ENCODE results near the gene DCLRE1B. TPM values are rescaled to one million over a fixed set of nuclear protein-coding genes. Genes with fewer than 3 reads are reported as not detected.

Gene DCLRE1B
- total and polyA plus RNA-seq, 2 donors, result 2.9 to 7.6 TPM

DNA sequence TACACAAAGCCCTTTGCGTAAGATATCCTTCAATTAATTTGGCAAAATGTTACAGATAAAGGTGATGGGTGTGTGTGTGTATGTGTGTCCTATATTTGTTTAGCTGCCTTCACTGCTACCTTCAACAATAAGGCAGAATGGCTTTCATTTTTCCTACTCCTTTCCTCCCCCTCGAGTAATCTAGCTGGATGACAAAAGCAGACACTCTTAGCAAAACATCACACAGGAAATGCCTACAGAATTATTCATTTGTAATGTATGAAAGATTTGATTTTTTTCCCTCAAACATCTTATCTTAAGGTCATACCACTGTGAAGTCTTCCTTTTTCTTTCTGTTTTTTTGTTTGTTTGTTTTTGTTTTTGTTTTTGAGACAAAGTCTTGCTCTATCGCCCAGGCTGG, 44.2 kb upstream of the DCLRE1B start:
- H3K9me3 ChIP-seq (ENCODE audit: control insufficient read depth in 2 of 2, insufficient read depth in 1 of 2, low read length in 1 of 2), result no peaks in the 10 kb centered on the region
- 74% methylated on average over 3 of the region's 3 CpGs for WGBS
- peaks cover 13 to 15% of the 10 kb centered on the region in 2 donors for H3K36me3 ChIP-seq (ENCODE audit: control insufficient read depth in 2 of 2, insufficient read depth in 2 of 2, low read length in 1 of 2)
- no peak for DNase-seq (ENCODE audit: low read depth in 6 of 9, low spot score in 9 of 9)
- H3K27me3 ChIP-seq (ENCODE audit: control insufficient read depth in 2 of 2, insufficient read depth in 1 of 2, low read length in 1 of 2), result no peaks in the 10 kb centered on the region
- no peak overlapping the region for H3K4me3 ChIP-seq (ENCODE audit: low read length in 2 of 2)
- H3K27ac ChIP-seq (ENCODE audit: low read depth in 1 of 2, low read length in 1 of 2), result no peak overlapping the region
- H3K4me1 ChIP-seq (ENCODE audit: control insufficient read depth in 2 of 2, insufficient read depth in 2 of 2, low read length in 2 of 2), result peaks cover 0 to 2% of the 10 kb centered on the region in 2 donors

DNA sequence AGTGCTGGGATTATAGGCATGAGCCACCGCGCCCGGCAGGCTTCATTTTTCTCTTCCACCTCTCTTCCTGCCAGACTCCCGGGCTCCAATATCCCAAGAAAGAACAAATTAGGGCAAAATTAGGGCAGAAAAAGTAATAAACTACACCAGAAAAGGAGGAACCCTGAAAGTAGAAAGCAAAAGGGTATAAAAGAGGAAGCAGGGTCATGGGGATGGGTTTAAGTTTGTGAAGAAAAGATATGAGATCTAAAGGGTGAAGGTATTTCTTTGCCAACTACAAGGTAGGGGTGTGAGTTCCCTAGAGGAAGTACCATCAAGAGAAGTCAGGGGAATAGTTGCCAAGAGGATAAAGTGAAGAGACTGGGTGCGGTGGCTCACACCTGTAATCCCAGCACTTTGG, 43.5 kb upstream of the DCLRE1B start:
- H3K27ac ChIP-seq (ENCODE audit: low read depth in 1 of 2, low read length in 1 of 2), result no peak overlapping the region
- H3K4me1 ChIP-seq (ENCODE audit: control insufficient read depth in 2 of 2, insufficient read depth in 2 of 2, low read length in 2 of 2), result peaks cover 0 to 2% of the 10 kb centered on the region in 2 donors
- no peaks in the 10 kb centered on the region for H3K27me3 ChIP-seq (ENCODE audit: control insufficient read depth in 2 of 2, insufficient read depth in 1 of 2, low read length in 1 of 2)
- H3K9me3 ChIP-seq (ENCODE audit: control insufficient read depth in 2 of 2, insufficient read depth in 1 of 2, low read length in 1 of 2), result no peaks in the 10 kb centered on the region
- WGBS, result 98% methylated on average over 5 of the region's 5 CpGs
- no peak for DNase-seq (ENCODE audit: low read depth in 6 of 9, low spot score in 9 of 9)
- no peak overlapping the region for H3K4me3 ChIP-seq (ENCODE audit: low read length in 2 of 2)
- peaks cover 9 to 11% of the 10 kb centered on the region in 2 donors for H3K36me3 ChIP-seq (ENCODE audit: control insufficient read depth in 2 of 2, insufficient read depth in 2 of 2, low read length in 1 of 2)

DNA sequence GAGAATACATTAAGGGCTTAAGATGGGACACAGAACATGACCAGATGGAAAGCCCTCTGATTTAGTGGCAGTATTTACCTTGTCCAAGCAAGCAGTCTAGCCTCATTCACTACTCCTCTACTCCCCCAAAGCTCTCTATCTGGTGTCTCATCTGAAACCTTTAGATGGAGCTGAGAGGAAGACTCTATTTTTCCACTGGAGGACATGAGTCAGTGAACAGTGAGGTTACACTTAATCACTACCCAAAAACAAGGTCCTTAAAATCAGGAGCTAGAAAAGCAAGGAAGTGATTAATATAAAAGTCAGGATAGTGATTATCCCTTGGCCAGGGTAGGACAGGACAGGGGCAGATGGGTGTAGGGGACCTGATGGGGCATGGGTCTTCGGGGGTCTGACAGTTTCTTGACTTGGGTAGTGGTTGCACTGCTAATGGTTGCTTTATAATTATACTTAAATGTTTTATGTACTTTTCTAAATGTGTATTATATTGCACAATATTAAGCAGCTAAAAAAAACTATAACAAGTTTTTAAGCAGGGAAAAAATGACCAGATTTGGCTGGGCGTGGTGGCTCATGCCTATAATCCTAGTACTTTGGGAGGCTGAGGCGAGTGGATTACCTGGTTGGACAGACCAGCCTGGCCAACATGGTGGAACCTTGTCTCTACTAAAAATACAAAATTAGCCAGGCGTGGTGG, 36.6 kb upstream of the DCLRE1B start:
- Histone ChIP-seq H3K4me1 (ENCODE audit: control insufficient read depth in 2 of 2, insufficient read depth in 2 of 2, low read length in 2 of 2) (peaks cover 16 to 24% of the 10 kb centered on the region in 2 donors), H3K36me3 (ENCODE audit: control insufficient read depth in 2 of 2, insufficient read depth in 2 of 2, low read length in 1 of 2) (peaks cover 0 to 3% of the 10 kb centered on the region in 2 donors), H3K27me3 (ENCODE audit: control insufficient read depth in 2 of 2, insufficient read depth in 1 of 2, low read length in 1 of 2) (no peaks in the 10 kb centered on the region), H3K9me3 (ENCODE audit: control insufficient read depth in 2 of 2, insufficient read depth in 1 of 2, low read length in 1 of 2) (no peaks in the 10 kb centered on the region), H3K27ac (ENCODE audit: low read depth in 1 of 2, low read length in 1 of 2) (no peak overlapping the region), H3K4me3 (ENCODE audit: low read length in 2 of 2) (no peak overlapping the region)
- no peak for DNase-seq (ENCODE audit: low read depth in 6 of 9, low spot score in 9 of 9)
- WGBS, result 97% methylated on average over 4 of the region's 4 CpGs

DNA sequence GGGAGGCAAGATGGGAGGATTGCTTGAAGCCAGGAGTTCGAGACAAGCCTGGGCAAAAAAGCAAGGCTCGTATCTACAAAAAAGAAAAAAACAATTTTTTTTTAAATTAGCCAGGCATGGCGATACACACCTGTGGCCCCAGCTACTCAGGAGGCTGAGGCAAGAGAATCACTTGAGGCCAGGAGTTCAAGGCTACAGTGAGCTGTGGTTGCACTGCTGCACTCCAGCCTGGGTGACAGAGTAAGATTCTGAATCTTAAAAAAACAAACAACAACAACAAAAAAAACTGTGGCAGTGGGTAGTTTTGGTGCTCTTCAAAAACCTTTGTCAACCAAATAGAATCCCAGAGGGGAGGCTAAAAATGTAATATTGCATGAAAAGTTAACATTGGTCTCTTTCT, 34.3 kb upstream of the DCLRE1B start:
- Histone ChIP-seq H3K4me3 (ENCODE audit: low read length in 2 of 2) (peak overlapping the region; percentile 44 to 67), H3K9me3 (ENCODE audit: control insufficient read depth in 2 of 2, insufficient read depth in 1 of 2, low read length in 1 of 2) (no peaks in the 10 kb centered on the region), H3K27ac (ENCODE audit: low read depth in 1 of 2, low read length in 1 of 2) (peak overlapping the region; percentile 46 to 93), H3K36me3 (ENCODE audit: control insufficient read depth in 2 of 2, insufficient read depth in 2 of 2, low read length in 1 of 2) (no peaks in the 10 kb centered on the region), H3K4me1 (ENCODE audit: control insufficient read depth in 2 of 2, insufficient read depth in 2 of 2, low read length in 2 of 2) (peaks cover 16 to 32% of the 10 kb centered on the region in 2 donors), H3K27me3 (ENCODE audit: control insufficient read depth in 2 of 2, insufficient read depth in 1 of 2, low read length in 1 of 2) (no peaks in the 10 kb centered on the region)
- peak in 1 of 9 donors; percentile 40 for DNase-seq (ENCODE audit: low read depth in 6 of 9, low spot score in 9 of 9)
- 59% methylated on average over 3 of the region's 3 CpGs for WGBS

DNA sequence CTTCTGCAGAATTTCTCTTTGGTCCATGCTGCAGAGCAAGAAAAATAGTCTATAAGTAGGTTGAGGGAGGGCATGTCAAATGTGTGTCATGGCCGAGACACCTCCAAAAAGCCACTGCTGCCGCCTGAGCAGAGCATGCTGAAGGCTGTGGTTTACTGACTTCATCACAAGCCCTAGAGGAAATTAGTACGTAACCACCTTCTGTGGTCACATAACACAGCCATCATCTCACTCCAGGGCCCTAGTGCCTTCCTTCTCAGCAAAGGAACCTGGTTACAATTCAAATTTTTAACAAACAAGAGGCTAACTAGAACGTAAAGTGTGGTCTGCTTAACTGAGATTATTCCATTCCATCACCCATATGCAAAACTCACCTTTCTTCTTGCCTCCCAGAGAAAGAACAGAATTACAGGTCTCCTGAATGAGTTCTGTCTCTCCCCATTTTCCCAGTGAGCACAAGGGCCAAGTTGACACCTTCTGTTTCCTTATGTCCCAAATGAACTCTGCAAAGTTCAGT, 33.5 kb upstream of the DCLRE1B start, which contains the start of gene PTPN22:
Gene PTPN22 (minus strand): TSS at position 116 of the 517 bp plus-strand sequence.
- Histone ChIP-seq H3K27ac (ENCODE audit: low read depth in 1 of 2, low read length in 1 of 2) (peak within 1 kb of the TSS; percentile 75 to 93), H3K9me3 (ENCODE audit: control insufficient read depth in 2 of 2, insufficient read depth in 1 of 2, low read length in 1 of 2) (no peaks in the 10 kb centered on the region), H3K4me1 (ENCODE audit: control insufficient read depth in 2 of 2, insufficient read depth in 2 of 2, low read length in 2 of 2) (peaks cover 16 to 32% of the 10 kb centered on the region in 2 donors), H3K36me3 (ENCODE audit: control insufficient read depth in 2 of 2, insufficient read depth in 2 of 2, low read length in 1 of 2) (no peaks in the 10 kb centered on the region), H3K4me3 (ENCODE audit: low read length in 2 of 2) (peak within 1 kb of the TSS; percentile 44 to 67), H3K27me3 (ENCODE audit: control insufficient read depth in 2 of 2, insufficient read depth in 1 of 2, low read length in 1 of 2) (no peaks in the 10 kb centered on the region)
- DNase-seq (ENCODE audit: low read depth in 6 of 9, low spot score in 9 of 9), result peak; percentile 63 to 93 (median 80)
- WGBS, result 3% methylated on average over 4 of the region's 4 CpGs

DNA sequence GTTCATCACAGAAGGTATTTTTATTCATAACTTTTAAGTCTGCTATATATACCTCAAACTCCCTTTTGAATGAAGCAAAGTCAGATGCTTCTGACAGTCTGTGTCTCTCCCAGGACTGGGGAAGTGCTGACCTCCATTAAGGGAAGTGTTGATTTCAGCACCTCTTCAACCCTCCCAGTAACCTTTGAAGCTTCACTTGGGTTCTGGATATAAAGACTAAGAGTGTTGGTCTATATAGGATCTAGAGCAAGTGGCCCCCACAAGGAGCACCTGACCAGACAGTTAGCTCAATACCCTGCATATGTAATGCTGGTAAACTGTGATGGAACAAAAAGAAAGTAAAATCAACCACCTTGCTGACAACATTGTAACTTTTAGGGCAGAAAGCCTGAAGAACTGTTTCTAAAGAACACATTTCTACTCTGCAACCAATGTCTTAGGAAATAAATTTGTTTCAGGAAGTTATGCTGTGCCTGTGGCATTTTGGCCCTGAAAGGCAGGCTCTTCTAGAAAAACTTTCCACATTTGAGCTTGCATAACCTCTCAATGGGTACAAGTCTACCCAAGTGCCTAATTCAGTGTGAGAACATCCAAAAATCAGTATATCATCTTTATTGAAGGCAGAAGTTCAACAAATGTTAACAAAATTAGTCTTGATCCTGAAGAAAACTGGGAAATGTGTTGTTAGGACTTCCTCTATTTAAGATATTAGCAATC, 32.7 kb upstream of the DCLRE1B start:
- Histone ChIP-seq H3K4me3 (ENCODE audit: low read length in 2 of 2) (peak overlapping the region; percentile 3 to 67), H3K27me3 (ENCODE audit: control insufficient read depth in 2 of 2, insufficient read depth in 1 of 2, low read length in 1 of 2) (no peaks in the 10 kb centered on the region), H3K36me3 (ENCODE audit: control insufficient read depth in 2 of 2, insufficient read depth in 2 of 2, low read length in 1 of 2) (no peaks in the 10 kb centered on the region), H3K9me3 (ENCODE audit: control insufficient read depth in 2 of 2, insufficient read depth in 1 of 2, low read length in 1 of 2) (no peaks in the 10 kb centered on the region), H3K4me1 (ENCODE audit: control insufficient read depth in 2 of 2, insufficient read depth in 2 of 2, low read length in 2 of 2) (peaks cover 16 to 32% of the 10 kb centered on the region in 2 donors), H3K27ac (ENCODE audit: low read depth in 1 of 2, low read length in 1 of 2) (peak overlapping the region; percentile 75 to 93)
- DNase-seq (ENCODE audit: low read depth in 6 of 9, low spot score in 9 of 9), result peak in 8 of 9 donors; percentile 22 to 68 (median 34)

DNA sequence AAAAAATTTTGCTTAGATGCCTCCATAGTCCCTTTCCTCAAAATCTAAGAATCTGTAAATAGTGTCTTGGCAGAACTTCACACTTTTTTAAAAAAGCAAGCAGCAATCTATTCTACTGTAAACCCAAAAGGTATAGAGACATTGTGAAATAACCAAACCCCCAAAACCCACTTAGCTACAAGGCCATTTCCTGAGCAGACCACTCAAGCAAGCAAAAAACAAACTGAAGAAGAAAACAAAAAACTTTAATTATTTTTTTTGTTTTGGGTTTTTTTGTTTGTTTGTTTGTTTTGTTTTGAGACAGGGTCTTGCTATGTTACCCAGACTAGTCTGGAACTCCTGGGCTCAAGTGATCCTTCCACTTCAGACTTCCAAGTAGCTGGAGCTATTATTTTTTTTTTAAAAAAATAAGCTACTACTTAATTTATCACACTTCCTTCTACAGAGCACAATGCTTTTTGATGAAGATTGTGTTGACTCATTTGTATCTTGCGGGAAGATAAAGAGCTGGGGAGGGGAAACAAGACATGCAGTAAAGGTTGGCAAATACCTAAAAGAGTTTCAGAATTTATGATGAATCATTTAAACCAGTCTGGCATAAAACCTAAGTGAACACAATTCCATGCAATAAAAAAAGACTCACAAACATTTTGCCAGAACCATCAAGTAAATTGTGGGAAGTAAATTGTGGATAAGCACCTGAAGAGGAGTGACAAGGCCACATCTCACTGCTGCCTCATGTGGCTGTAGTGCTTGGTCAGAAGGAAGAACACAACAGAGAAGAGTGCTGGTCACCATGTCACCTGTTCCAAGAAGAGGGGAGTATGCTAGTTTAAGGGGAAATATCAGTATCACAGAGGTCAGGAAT, 30.9 kb upstream of the DCLRE1B start:
- Histone ChIP-seq H3K27ac (ENCODE audit: low read depth in 1 of 2, low read length in 1 of 2) (no peak overlapping the region), H3K9me3 (ENCODE audit: control insufficient read depth in 2 of 2, insufficient read depth in 1 of 2, low read length in 1 of 2) (no peaks in the 10 kb centered on the region), H3K27me3 (ENCODE audit: control insufficient read depth in 2 of 2, insufficient read depth in 1 of 2, low read length in 1 of 2) (no peaks in the 10 kb centered on the region), H3K4me3 (ENCODE audit: low read length in 2 of 2) (no peak overlapping the region), H3K36me3 (ENCODE audit: control insufficient read depth in 2 of 2, insufficient read depth in 2 of 2, low read length in 1 of 2) (no peaks in the 10 kb centered on the region), H3K4me1 (ENCODE audit: control insufficient read depth in 2 of 2, insufficient read depth in 2 of 2, low read length in 2 of 2) (peaks cover 7 to 27% of the 10 kb centered on the region in 2 donors)
- 50% methylated on average over 1 of the region's 1 CpG for WGBS
- peak in 2 of 9 donors; percentile 15 to 63 for DNase-seq (ENCODE audit: low read depth in 6 of 9, low spot score in 9 of 9)

DNA sequence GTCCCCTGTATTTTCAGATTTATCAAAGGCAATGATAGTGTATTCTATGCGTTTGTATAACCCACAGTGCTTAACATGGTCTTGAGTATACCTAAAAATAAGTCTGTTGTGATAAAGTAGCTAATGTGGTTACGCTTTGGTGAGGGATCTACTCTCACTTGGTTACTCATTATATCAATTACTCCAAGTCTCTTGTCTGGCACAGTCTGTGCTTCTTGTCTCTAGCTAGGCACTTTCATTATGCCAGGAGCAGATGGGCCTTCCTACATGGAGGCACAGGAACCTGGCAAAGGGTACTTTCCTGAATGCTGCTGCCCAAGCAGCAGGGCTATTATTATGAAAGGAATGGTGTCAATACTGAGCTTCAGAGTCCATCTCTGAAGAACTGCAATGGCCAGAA, 29.4 kb upstream of the DCLRE1B start:
- Histone ChIP-seq H3K27ac (ENCODE audit: low read depth in 1 of 2, low read length in 1 of 2) (no peak overlapping the region), H3K9me3 (ENCODE audit: control insufficient read depth in 2 of 2, insufficient read depth in 1 of 2, low read length in 1 of 2) (no peaks in the 10 kb centered on the region), H3K36me3 (ENCODE audit: control insufficient read depth in 2 of 2, insufficient read depth in 2 of 2, low read length in 1 of 2) (no peaks in the 10 kb centered on the region), H3K4me3 (ENCODE audit: low read length in 2 of 2) (no peak overlapping the region), H3K27me3 (ENCODE audit: control insufficient read depth in 2 of 2, insufficient read depth in 1 of 2, low read length in 1 of 2) (no peaks in the 10 kb centered on the region), H3K4me1 (ENCODE audit: control insufficient read depth in 2 of 2, insufficient read depth in 2 of 2, low read length in 2 of 2) (peaks cover 7 to 21% of the 10 kb centered on the region in 2 donors)
- WGBS, result 93% methylated on average over 2 of the region's 2 CpGs
- no peak for DNase-seq (ENCODE audit: low read depth in 6 of 9, low spot score in 9 of 9)
